ENCODE measurements around the gene SUN1.
"Not testable (repeated sequence)": the region's sequence is repeated elsewhere in the genome, so short reads cannot be mapped to it uniquely, and the experiment has no call there.

SUN1 gene

GRCh38 chr7:920351-921070, 88.2 kb downstream of the SUN1 start:
- no peak for DNase-seq (ENCODE audit: low read depth)

DNA sequence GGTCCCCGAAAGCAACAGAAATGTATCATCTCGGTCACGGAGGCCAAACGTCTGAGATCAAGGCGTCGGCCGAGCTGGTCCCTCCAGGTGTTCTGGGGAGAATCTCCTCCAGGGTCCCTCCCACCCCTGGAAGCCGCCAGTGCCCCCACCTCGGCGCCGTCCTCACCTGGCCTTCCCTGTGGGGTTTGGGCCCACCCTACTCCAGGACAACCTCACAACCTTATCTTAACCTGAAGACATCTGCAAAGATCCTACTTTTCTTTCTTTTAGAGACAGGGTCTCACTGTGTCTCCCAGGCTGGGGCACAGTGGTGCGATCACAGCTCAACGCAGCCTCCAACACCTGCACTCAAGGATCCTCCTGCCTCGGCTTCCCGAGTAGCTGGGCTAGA, 88.8 kb downstream of the SUN1 start:
- DNase-seq (ENCODE audit: low read depth): no peak

- DNase-seq (ENCODE audit: low read depth): no peak
Measured at GRCh38 chr7:921581-922333, 89.5 kb downstream of the SUN1 start.

DNA sequence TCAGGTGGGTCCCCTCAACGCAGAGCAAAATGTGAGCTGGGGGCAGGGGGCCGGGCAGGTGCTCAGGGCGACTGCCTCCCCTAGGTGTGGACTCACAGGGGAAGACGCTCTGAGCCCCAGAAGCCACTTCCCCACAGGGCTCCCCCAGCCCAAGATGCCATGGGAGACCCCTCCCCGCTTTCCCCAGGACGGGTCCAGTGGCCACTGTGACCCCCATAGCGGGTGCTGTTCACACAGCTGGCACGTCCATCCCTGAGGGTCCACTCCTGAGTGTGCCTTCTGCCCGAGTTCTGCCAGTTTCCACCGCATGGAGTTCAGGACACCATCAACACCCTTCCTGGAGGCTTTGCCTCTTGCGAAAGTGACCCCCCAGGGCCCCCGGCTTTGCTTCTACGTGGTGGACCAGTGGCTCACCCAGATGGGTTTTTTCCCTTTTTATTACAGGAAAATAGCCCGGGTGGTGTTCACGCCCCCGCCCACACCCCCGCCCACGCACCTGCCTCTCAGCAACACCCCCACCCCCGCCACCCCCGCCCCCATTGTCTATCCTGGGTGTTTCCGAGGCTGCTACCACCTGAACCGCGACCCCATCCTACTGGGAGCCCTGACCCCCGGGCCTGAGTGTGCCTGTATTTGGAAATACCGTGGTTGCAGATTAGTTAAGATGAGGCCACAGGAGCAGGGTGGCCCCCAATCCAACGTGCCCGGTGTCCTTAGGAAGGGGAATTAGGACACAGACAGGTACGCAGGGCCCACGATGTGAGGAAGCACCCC, 90.2 kb downstream of the SUN1 start:
- no peak for DNase-seq (ENCODE audit: low read depth)

DNA sequence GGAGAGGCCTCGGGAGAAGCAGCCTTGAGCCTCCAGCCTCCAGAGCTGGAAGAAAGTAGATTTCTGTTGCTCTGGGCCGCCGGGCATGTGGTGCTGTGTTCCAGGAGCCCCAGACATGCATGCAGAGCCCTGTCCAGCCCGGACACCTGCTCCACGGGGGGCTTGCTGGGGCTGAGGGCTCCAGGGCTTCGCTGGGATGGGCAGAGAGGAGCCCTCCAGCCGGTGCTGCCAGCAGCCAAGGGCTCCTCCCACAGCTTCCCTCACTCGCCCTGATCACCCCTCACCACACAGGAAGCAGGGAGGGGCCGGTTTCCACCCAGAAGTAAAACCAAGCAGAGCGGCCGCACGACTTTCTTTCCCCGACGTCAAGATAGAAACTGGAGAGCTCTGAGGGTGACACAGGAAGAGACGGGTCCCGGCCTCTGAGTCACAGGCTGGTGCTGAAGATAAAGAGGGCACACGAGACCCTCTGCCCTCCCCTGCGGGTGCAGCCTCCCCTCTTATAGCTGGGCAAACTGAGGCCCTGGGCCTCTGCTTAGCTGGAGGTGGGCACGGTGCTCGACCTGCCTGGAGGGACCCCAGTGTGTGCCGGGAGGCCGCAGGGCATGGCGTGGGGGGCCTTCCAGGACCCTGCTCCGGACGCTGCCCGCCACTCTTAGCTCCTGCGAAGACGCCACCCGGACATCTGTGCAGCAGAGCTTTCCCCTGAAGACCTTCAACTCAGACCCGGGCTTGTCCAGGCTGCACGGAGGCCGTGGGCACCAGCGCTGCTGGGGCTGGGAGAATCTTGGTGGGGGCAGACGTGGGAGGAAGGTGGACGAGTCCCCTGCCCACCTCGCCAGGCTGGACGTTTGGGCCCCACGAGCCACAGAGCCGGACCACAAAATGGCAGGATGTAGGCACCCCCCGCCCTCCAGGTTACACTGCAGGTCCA, 91.1 kb downstream of the SUN1 start:
- peak; percentile 27 for DNase-seq (ENCODE audit: low read depth)

DNA sequence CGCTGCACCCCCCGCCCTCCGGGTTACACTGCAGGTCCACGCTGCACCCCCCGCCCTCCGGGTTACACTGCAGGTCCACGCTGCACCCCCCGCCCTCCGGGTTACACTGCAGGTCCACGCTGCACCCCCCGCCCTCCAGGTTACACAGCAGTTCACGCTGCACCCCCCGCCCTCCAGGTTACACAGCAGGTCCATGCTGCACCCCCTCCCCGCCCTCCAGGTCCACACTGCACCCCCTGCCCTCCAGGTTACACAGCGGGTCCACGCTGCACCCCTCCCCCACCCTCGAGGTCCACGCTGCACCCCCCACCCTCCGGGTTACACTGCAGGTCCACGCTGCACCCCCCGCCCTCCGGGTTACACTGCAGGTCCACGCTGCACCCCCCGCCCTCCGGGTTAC, 91.8 kb downstream of the SUN1 start:
- DNase-seq (ENCODE audit: low read depth): not testable (repeated sequence)

All from amniotic epithelial cell (primary cell).